GM23248 (cell line): ENCODE measurements around the gene NTRK2.

Source experiments
- EZH2 ChIP-seq: fragments of 200-600 bp; sonication (generic); IDR thresholded peaks from 2 replicates; pipeline ENCODE4 v1.6.1; 2018; ENCODE audit warnings: antibody characterized with exemption, mild to moderate bottlenecking; ENCODE audit not compliant: insufficient read depth, poor library complexity, severe bottlenecking
- EZH2phosphoT487 ChIP-seq: fragments of 200-600 bp; sonication (generic); IDR thresholded peaks from 2 replicates; pipeline ENCODE4 v1.6.1; 2018; ENCODE audit warnings: antibody characterized with exemption, moderate library complexity, mild to moderate bottlenecking, low read depth; ENCODE audit not compliant: insufficient read depth

GRCh38 chr9:84811751-84812074 lies 142.2 kb downstream of the NTRK2 start:
- TF ChIP-seq EZH2phosphoT487: no peak
- no peak for TF ChIP-seq EZH2
